Nephron progenitor cell (in vitro differentiated cells): ENCODE measurements around the gene KLF9.

Experiments used
- DNase-seq: peaks from one replicate; pipeline ENCODE4 v3.0.0; 2021
- H3K27ac Mint-ChIP-seq: 2 replicates; pipeline ENCODE4 v1.8.0; 2021; ENCODE audit warnings: mild to moderate bottlenecking, moderate library complexity, mixed read lengths
- H3K27me3 Mint-ChIP-seq: 2 replicates; pipeline ENCODE4 v1.8.0; 2021; ENCODE audit warnings: mild to moderate bottlenecking, low read depth, mixed read lengths; ENCODE audit not compliant: poor library complexity
- H3K36me3 Mint-ChIP-seq: 2 replicates; pipeline ENCODE4 v1.8.0; 2021; ENCODE audit warnings: low read depth, mixed read lengths
- H3K4me1 Mint-ChIP-seq: 2 replicates; pipeline ENCODE4 v1.8.0; 2021; ENCODE audit warnings: mixed read lengths
- H3K4me3 Mint-ChIP-seq: 2 replicates; pipeline ENCODE4 v1.8.0; 2021; ENCODE audit warnings: mild to moderate bottlenecking, moderate library complexity, mixed read lengths
- H3K9me3 Mint-ChIP-seq: 2 replicates; pipeline ENCODE4 v1.8.0; 2021; ENCODE audit warnings: mild to moderate bottlenecking, moderate library complexity, mixed read lengths
- TF ChIP-seq, protein P1 (sequence below): fragments of 200-600 bp; sonication (generic); IDR thresholded peaks from 2 replicates; pipeline ENCODE4 v1.5.0; 2021; ENCODE audit warnings: antibody characterized with exemption

KLF9 gene

DNA sequence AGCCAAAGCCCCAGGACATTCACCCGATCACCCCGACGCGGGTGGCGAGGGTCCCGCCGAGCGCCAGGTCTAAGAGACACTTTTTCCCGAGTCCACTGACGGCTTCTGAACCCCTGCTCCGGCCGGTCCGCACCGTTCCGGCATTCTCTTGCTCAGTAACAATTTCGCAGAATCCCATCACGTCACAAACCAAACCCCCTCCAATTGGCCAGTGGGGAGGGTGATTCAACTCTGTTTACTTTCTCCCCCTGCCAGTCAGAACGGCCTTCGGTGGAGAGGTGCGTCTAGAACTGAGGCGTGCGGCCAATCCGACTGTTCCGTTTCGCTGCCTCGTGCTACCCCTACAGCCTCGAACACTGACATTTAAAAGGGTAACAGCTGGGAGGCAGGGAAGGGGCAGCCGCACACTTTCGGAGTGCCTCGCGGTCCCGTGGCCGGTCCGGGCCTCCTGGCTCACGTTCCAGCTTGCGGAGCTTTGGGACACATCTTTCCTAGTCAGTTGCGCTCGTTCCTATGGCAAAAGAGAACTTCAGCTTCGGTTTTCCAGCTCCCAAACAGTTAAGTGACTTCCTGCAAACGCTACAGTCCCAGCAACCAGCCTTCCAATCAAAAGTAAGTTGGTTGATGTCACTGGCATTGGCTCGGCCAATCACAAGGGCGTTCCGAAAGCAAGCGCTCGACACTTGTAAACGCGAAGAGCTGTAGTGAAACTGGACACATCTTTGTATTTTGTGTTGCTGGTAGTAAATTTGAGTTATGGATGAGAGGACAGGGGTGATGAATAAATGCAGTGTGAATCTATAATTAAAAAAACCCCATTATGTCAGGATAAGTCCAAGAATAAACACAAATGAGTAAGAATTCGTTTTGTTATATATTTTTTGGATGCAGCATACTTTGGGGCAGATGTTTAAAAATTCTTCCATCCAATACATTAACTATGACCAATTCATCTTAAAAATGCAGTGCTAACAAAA lies at the start of gene KLF9:
KLF9 (minus strand) TSS at position 859 of the 977 bp plus-strand sequence. CDS start 1,294 bp downstream, outside the sequence.
- TF ChIP-seq, protein P1, sequence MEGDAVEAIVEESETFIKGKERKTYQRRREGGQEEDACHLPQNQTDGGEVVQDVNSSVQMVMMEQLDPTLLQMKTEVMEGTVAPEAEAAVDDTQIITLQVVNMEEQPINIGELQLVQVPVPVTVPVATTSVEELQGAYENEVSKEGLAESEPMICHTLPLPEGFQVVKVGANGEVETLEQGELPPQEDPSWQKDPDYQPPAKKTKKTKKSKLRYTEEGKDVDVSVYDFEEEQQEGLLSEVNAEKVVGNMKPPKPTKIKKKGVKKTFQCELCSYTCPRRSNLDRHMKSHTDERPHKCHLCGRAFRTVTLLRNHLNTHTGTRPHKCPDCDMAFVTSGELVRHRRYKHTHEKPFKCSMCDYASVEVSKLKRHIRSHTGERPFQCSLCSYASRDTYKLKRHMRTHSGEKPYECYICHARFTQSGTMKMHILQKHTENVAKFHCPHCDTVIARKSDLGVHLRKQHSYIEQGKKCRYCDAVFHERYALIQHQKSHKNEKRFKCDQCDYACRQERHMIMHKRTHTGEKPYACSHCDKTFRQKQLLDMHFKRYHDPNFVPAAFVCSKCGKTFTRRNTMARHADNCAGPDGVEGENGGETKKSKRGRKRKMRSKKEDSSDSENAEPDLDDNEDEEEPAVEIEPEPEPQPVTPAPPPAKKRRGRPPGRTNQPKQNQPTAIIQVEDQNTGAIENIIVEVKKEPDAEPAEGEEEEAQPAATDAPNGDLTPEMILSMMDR = no peak
- Mint-ChIP-seq H3K27ac (peak within 1 kb of the TSS; percentile 0), H3K4me3 (peak within 1 kb of the TSS; percentile 89), H3K27me3 (peaks cover 90% of the 10 kb centered on the region), H3K4me1 (peaks cover 43% of the 10 kb centered on the region), H3K9me3 (no peaks in the 10 kb centered on the region), H3K36me3 (no peaks in the 10 kb centered on the region)
- DNase-seq = peak; percentile 66

DNA sequence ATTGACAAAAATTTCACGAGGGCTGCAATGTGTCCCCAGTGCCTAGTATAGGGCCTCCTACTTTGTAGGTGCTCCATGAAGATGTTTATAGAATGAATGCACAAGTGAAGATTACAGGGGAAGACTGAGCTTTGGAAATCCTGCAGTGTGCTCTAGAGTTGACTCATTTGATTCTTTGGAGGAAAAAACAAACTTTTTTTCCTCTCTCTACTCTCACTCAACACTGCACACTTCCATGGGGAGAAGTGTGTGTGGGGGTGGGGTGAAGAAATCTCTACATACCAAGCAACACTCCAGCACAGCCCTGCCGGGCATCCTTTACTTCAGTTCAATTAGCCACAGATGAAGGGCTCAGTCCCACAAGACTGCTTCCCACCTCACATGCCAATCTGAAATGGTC lies 49.4 kb upstream of the KLF9 start:
- no peaks in the 10 kb centered on the region for H3K36me3 Mint-ChIP-seq
- TF ChIP-seq, protein P1 = no peak
- no peaks in the 10 kb centered on the region for H3K9me3 Mint-ChIP-seq
- no peak overlapping the region for H3K27ac Mint-ChIP-seq
- H3K4me1 Mint-ChIP-seq = no peaks in the 10 kb centered on the region
- no peaks in the 10 kb centered on the region for H3K27me3 Mint-ChIP-seq
- DNase-seq = no peak
- H3K4me3 Mint-ChIP-seq = no peak overlapping the region

DNA sequence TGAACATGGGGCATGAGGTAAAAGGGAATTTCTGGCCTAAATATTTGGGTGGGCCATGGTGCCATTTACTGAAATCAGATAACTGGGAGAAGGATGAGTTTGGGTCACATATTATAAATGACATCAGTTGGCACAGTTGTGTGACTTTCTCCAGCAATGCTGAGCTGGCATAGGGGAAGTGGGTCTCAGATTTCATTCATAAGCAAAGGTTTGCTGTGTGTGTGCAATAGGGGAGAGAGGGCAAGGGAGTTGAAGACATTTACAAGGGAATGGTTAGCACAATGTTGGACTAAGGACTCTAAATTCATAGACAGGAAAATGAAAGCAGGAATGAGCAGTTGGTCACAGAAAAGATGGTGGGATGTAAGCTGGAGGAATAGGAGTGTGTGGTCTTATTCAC lies 47.8 kb upstream of the KLF9 start:
- Mint-ChIP-seq H3K4me3 (no peak overlapping the region), H3K36me3 (no peaks in the 10 kb centered on the region), H3K4me1 (no peaks in the 10 kb centered on the region), H3K27me3 (no peaks in the 10 kb centered on the region), H3K27ac (no peak overlapping the region), H3K9me3 (no peaks in the 10 kb centered on the region)
- TF ChIP-seq, protein P1 = no peak
- no peak for DNase-seq

DNA sequence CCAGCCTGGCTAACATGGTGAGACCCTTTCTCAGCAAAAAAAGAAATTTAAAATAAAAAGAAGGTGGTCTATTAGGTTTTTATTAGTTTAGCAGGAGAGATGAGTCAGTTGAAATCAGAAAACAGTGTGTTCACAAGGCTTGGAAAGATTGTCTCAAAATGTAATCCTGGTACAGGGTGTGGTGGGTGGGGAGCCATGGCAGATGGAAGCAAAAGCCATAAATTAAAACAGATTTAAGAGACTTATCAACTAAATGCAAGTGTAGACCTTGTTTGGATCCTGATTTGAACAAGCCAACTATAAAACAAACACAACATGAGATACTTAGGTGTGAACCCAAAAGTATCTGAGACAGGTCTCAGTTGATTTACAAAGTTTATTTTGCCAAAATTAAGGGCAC lies 42.8 kb upstream of the KLF9 start:
- Mint-ChIP-seq H3K9me3 (no peaks in the 10 kb centered on the region), H3K36me3 (no peaks in the 10 kb centered on the region), H3K27me3 (no peaks in the 10 kb centered on the region), H3K4me1 (peaks cover 12% of the 10 kb centered on the region), H3K4me3 (no peak overlapping the region), H3K27ac (no peak overlapping the region)
- DNase-seq = no peak
- TF ChIP-seq, protein P1 = no peak

DNA sequence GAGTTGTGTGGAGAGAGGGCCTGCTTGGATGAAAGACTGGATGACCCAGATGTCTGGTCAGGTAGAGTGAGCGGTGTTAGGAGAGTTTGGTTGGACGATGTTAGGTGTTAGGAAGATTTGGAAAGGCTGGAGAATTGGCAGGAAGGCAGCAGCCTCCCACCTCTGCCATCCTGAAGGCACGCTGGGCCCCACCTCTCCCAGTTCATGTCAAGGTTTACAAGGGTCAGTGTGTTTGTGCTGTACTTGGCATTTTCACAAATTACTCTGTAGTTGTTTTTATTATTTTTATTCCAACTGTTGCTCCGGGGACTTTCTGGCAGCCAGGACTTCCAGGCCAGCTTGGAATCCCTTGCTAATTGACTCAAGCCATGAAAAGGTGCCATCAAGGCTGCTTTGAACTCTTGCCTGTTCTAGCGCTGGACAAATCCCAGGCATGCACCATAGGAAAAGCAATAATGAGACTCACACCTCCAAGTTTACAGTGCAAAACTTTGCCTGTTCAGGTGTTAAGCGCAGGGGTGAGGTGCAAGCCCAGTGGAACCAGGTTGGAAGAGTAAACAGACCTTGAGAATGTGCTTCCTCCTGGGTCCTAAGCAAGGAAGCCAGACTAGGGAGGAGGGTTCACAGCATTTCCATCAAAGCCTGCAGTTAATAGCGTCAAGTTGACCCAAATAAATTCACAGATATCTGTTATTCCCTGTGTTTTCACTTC lies 41.7 kb upstream of the KLF9 start:
- DNase-seq = no peak
- Mint-ChIP-seq H3K9me3 (no peaks in the 10 kb centered on the region), H3K27ac (no peak overlapping the region), H3K4me1 (peaks cover 12% of the 10 kb centered on the region), H3K27me3 (no peaks in the 10 kb centered on the region), H3K36me3 (no peaks in the 10 kb centered on the region), H3K4me3 (no peak overlapping the region)
- TF ChIP-seq, protein P1 = no peak
